K562 (cell line): ENCODE data around the gene NAGPA. TPM values are rescaled to one million over a fixed set of nuclear protein-coding genes. Genes with fewer than 3 reads are reported as not detected.

ENCODE experiments used
- ATAC-seq: fragments of 200-7000 bp; cut with Tn5 transposase; 3 replicates; pipeline ENCODE4 v1.9.1; 2020; ENCODE audit warnings: moderate library complexity
- BruUV-seq: library from RNA; stranded (reverse); fragments of 400-500 nt; replicated peaks from 2 replicates; lab custom pipeline; 2021; lab: Mats Ljungman, UMichigan
- CTCF ChIA-PET: fragments of 300-600 bp; formaldehyde crosslinking; extraction: SDS; loops from one replicate; lab custom pipeline; 2021; ENCODE audit warnings: low intra/inter-chr PET ratio; lab: Yijun Ruan, JAX
- POLR2A ChIA-PET: fragments of 300-600, 350-650 bp; sonication (Branson Sonifier 250); formaldehyde crosslinking; extraction: SDS; loops from one replicate; lab custom pipeline; 2021; ENCODE audit warnings: antibody characterized with exemption, inconsistent platforms; lab: Yijun Ruan, JAX
- DNase-seq, 4 experiments: peaks; one replicate each; pipeline versions ENCODE4 v3.0.0 to v3.0.0-alpha.2; 2011 to 2018; ENCODE audit warnings: low spot score in 3 of 4, mixed read lengths in 3 of 4; ENCODE audit errors: extremely low read depth in 1 of 4
- FAIRE-seq: peaks from 2 replicates; lab custom pipeline; 2011; peaks lifted over from hg19 to GRCh38; lab: Jason Lieb, UNC
- H2AFZ ChIP-seq: 2 replicates; pipeline ENCODE4 v1.6.0; 2011; ENCODE audit warnings: low read depth, low read length, control low read depth, inconsistent platforms
- H3K27ac ChIP-seq: fragments of 200-600 bp; 3 replicates; pipeline ENCODE4 v1.8.0; 2011; ENCODE audit warnings: low read depth, mild to moderate bottlenecking, control low read depth, inconsistent platforms, low read length, moderate library complexity, mixed read lengths; ENCODE audit errors: extremely low read depth
- H3K27me3 ChIP-seq, 2 experiments: fragments of 300-600 bp in 1 of 2; 2 replicates in 1 of 2; 3 replicates in 1 of 2; pipeline versions ENCODE4 v1.6.0 to v1.8.0; 2011; ENCODE audit warnings: inconsistent platforms in 2 of 2, low read length in 2 of 2, mild to moderate bottlenecking in 1 of 2, mixed read lengths in 1 of 2, moderate library complexity in 1 of 2; ENCODE audit not compliant: control insufficient read depth in 2 of 2, insufficient read depth in 2 of 2
- H3K36me3 ChIP-seq: fragments of 300-600 bp; 3 replicates; pipeline ENCODE4 v1.8.0; 2011; ENCODE audit warnings: mild to moderate bottlenecking, low read length, inconsistent platforms; ENCODE audit not compliant: control insufficient read depth, insufficient read depth
- H3K4me1 ChIP-seq, 2 experiments: fragments of 200-600 bp in 1 of 2; replicated peaks in 1 of 2; 2 replicates in 1 of 2; 3 replicates in 1 of 2; pipeline versions ENCODE4 v1.5.1 to v1.8.0; 2011; ENCODE audit warnings: inconsistent platforms in 2 of 2, low read length in 2 of 2, mild to moderate bottlenecking in 1 of 2, mixed read lengths in 1 of 2, moderate library complexity in 1 of 2; ENCODE audit not compliant: control insufficient read depth in 2 of 2, insufficient read depth in 2 of 2
- H3K4me2 ChIP-seq: 2 replicates; pipeline ENCODE4 v1.6.1; 2011; ENCODE audit warnings: low read length, control low read depth, inconsistent platforms, mixed read lengths; ENCODE audit not compliant: insufficient read depth
- H3K4me3 ChIP-seq: fragments of 200-600 bp; sonication (generic), shearing (Covaris generic); 2 replicates; pipeline ENCODE4 v1.5.1; 2016; ENCODE audit warnings: control low read depth, inconsistent platforms
- H3K79me2 ChIP-seq: fragments of 200-600 bp; 3 replicates; pipeline ENCODE4 v1.8.0; 2011; ENCODE audit warnings: low read length, inconsistent platforms; ENCODE audit not compliant: control insufficient read depth, insufficient read depth
- H3K9ac ChIP-seq, 2 experiments: 2 replicates each; pipeline versions ENCODE4 v1.6.0 to v1.6.1; 2011; ENCODE audit warnings: low read depth in 2 of 2, low read length in 2 of 2, control low read depth in 1 of 2, inconsistent platforms in 1 of 2, mild to moderate bottlenecking in 1 of 2, mixed read lengths in 1 of 2; ENCODE audit not compliant: insufficient read depth in 1 of 2
- H3K9me1 ChIP-seq: one replicate; pipeline ENCODE4 v1.6.0; 2011; ENCODE audit warnings: inconsistent platforms, mild to moderate bottlenecking, low read length, moderate library complexity; ENCODE audit not compliant: control insufficient read depth, insufficient read depth
- H3K9me3 ChIP-seq: replicated peaks from 2 replicates; pipeline ENCODE4 v1.5.1; 2011; ENCODE audit warnings: low read depth, low read length, inconsistent platforms; ENCODE audit not compliant: control insufficient read depth, insufficient read depth
- H4K20me1 ChIP-seq: replicated peaks from 2 replicates; pipeline ENCODE4 v1.6.1; 2011; ENCODE audit warnings: low read length, inconsistent platforms, mixed read lengths; ENCODE audit not compliant: control insufficient read depth, insufficient read depth
- ARID1B ChIP-seq: fragments of 450-650 bp; IDR thresholded peaks from 2 replicates; pipeline ENCODE4 v1.6.1; 2016; ENCODE audit warnings: antibody characterized with exemption, mild to moderate bottlenecking, inconsistent platforms
- BHLHE40 ChIP-seq: IDR thresholded peaks from 2 replicates; pipeline ENCODE4 v1.6.1; 2011; ENCODE audit warnings: low read length, improper control_type of control experiment
- IRF9 ChIP-seq: fragments of 450-650 bp; IDR thresholded peaks from 2 replicates; pipeline ENCODE4 v1.6.1; 2016; ENCODE audit warnings: missing biosample characterization, missing genetic modification characterization
- MAZ ChIP-seq, 2 experiments: fragments of 450-650 bp in 1 of 2; sonication (generic) in 1 of 2; formaldehyde crosslinking; IDR thresholded peaks in 1 of 2; conservative IDR thresholded peaks in 1 of 2; 2 replicates each; pipeline versions ENCODE4 v1.4.0 to v1.5.0; 2020; ENCODE audit warnings: mild to moderate bottlenecking in 1 of 2, missing genetic modification reagents in 1 of 2
- NFRKB ChIP-seq: fragments of 450-650 bp; IDR thresholded peaks from 2 replicates; pipeline ENCODE4 v1.6.1; 2016; ENCODE audit warnings: low read depth
- SLC30A9 ChIP-seq: fragments of 250-450 bp; sonication (Bioruptor Pico); IDR thresholded peaks from 2 replicates; pipeline ENCODE4 v1.8.0; 2022; ENCODE audit warnings: mild to moderate bottlenecking, moderate library complexity
- SMARCB1 ChIP-seq: IDR thresholded peaks from 2 replicates; pipeline ENCODE4 v1.6.1; 2011; ENCODE audit warnings: improper control_type of control experiment, low read depth; ENCODE audit not compliant: insufficient read length
- SNIP1 ChIP-seq: fragments of 450-650 bp; IDR thresholded peaks from 2 replicates; pipeline ENCODE4 v1.7.1; 2017; ENCODE audit warnings: low read depth, mild to moderate bottlenecking
- ZKSCAN8 ChIP-seq: fragments of 200-800 bp; sonication (Bioruptor generic); IDR thresholded peaks from 2 replicates; pipeline ENCODE4 v1.6.1; 2016; ENCODE audit warnings: missing genetic modification characterization, missing compliant biosample characterization
- ZNF12 ChIP-seq: sonication (generic); formaldehyde crosslinking; IDR thresholded peaks from 2 replicates; pipeline ENCODE4 v1.4.0; 2020; ENCODE audit warnings: mild to moderate bottlenecking, missing genetic modification reagents
- ZNF184 ChIP-seq: sonication (generic); formaldehyde crosslinking; IDR thresholded peaks from 2 replicates; pipeline ENCODE4 v1.5.0; 2020; ENCODE audit warnings: missing genetic modification reagents
- ZNF280A ChIP-seq: fragments of 450-650 bp; IDR thresholded peaks from 2 replicates; pipeline ENCODE4 v1.6.1; 2018; ENCODE audit warnings: mild to moderate bottlenecking, low read depth; ENCODE audit not compliant: partially characterized antibody
- WGBS: fragments of 100-300 bp; shearing (Covaris generic); methylation state at CpG from one replicate; pipeline ENCODE4 v1.1.6; 2016; ENCODE audit warnings: low coverage, mixed read lengths; ENCODE audit not compliant: insufficient coverage; ENCODE audit errors: missing lambda C conversion rate; 5-methylcytosine and 5-hydroxymethylcytosine counted together
- in situ Hi-C: fragments of 300-500 bp; cut with MboI; formaldehyde crosslinking; loops from 4 replicates; pipeline ENCODE4 v1.15.0; 2018; ENCODE audit warnings: inconsistent platforms, mixed read lengths
- intact Hi-C: fragments of 100-400 bp; cut with micrococcal nuclease; formaldehyde crosslinking; loops from 2 replicates; pipeline ENCODE4 v1.14.2; 2022
- polyA plus RNA-seq, 8 experiments: library from polyadenylated mRNA; depleted of rRNA in 4 of 8; stranded (reverse) in 5 of 8; unstranded in 3 of 8; fragments of >200 nt; fragmentation: Nextera tagmentation in 2 of 8; fragmentation: Illumina TruSeq in 1 of 8; extraction: Ambion mirVana in 2 of 8; extraction: Trizol in 1 of 8; gene quantifications; 2 replicates each; pipeline versions ENCODE4 v1.2.1 to v1.2.3, GENCODE V29; 2011 to 2014; ENCODE audit warnings: inconsistent platforms in 1 of 8, missing spikeins in 1 of 8
- total RNA-seq, 7 experiments: library from RNA; depleted of rRNA in 6 of 7; stranded (reverse); fragments of >200 nt in 6 of 7; fragmentation: Illumina TruSeq in 2 of 7; extraction: Trizol in 2 of 7; gene quantifications; 2 replicates each; pipeline versions ENCODE4 v1.2.1 to v1.2.3, GENCODE V29; 2011 to 2021; ENCODE audit warnings: low replicate concordance in 1 of 7
- TF ChIP-seq, protein P1 (sequence below): fragments of 250-450 bp; sonication (Bioruptor Pico); IDR thresholded peaks from 2 replicates; pipeline ENCODE4 v1.5.0; 2020; ENCODE audit warnings: mild to moderate bottlenecking, borderline replicate concordance

NAGPA gene
- total and polyA plus RNA-seq, 9 of the 15 experiments (the other 6 are each of a cell fraction or from before 2014, with no cell fraction given) = 0.15 to 12.7 (median 4.6) TPM

GRCh38 chr16:5008311-5008731 is 25.4 kb downstream of the NAGPA start:
- Histone ChIP-seq H3K9me1 (no peaks in the 10 kb centered on the region), H3K27ac (no peak overlapping the region), H4K20me1 (peaks cover 4% of the 10 kb centered on the region; the same call in 1 of the 2 replicates), H3K27me3 (peaks cover 16 to 64% of the 10 kb centered on the region in 2 experiments; a peak in 4 of 5 replicates), H2AFZ (no peak overlapping the region), H3K4me1 (peaks cover 0 to 7% of the 10 kb centered on the region in 2 experiments; a peak in 1 of 5 replicates), H3K4me2 (no peak overlapping the region), H3K4me3 (no peak overlapping the region), H3K9me3 (no peaks in the 10 kb centered on the region), H3K36me3 (no peaks in the 10 kb centered on the region), H3K9ac (no peak overlapping the region; a peak in 1 of 4 replicates), H3K79me2 (no peaks in the 10 kb centered on the region)
- BruUV-seq = no TSS peak
- TF ChIP-seq SLC30A9 (CRISPR knock-in tag) (no peak), ZKSCAN8 (no peak), NFRKB (no peak), ZNF280A (no peak), ZNF184 (no peak), IRF9 (tag) (no peak), SNIP1 (no peak), ZNF12 (CRISPR knock-in tag) (no peak), BHLHE40 (no peak), MAZ (CRISPR knock-in tag; conservative IDR thresholded peaks at IDR 0.05 in 1 of 2, IDR thresholded peaks at IDR 0.05 in 1 of 2) (no peak), ARID1B (no peak), SMARCB1 (no peak)
- TF ChIP-seq, protein P1, sequence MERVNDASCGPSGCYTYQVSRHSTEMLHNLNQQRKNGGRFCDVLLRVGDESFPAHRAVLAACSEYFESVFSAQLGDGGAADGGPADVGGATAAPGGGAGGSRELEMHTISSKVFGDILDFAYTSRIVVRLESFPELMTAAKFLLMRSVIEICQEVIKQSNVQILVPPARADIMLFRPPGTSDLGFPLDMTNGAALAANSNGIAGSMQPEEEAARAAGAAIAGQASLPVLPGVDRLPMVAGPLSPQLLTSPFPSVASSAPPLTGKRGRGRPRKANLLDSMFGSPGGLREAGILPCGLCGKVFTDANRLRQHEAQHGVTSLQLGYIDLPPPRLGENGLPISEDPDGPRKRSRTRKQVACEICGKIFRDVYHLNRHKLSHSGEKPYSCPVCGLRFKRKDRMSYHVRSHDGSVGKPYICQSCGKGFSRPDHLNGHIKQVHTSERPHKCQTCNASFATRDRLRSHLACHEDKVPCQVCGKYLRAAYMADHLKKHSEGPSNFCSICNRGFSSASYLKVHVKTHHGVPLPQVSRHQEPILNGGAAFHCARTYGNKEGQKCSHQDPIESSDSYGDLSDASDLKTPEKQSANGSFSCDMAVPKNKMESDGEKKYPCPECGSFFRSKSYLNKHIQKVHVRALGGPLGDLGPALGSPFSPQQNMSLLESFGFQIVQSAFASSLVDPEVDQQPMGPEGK (CRISPR knock-in tag) = no peak
- intact Hi-C loops (no loop called here), in situ Hi-C loops (no loop called here)
- FAIRE-seq = no peak
- ChIA-PET CTCF (no interaction called here), POLR2A (no interaction called here)
- no peak for DNase-seq
- 2% methylated on average over 18 of the region's 18 CpGs for WGBS
- no peak for ATAC-seq
